Endometrium (tissue), 2 donors: ENCODE measurements around the gene GFER.
"Not testable (repeated sequence)": the region's sequence is repeated elsewhere in the genome, so short reads cannot be mapped to it uniquely, and the experiment has no call there.

Experiments
- FAIRE-seq: peaks from 2 replicates; lab custom pipeline; 2012; peaks lifted over from hg19 to GRCh38; lab: Jason Lieb, UNC
- donor health status: control.
- donor health status: control.

GFER gene

DNA sequence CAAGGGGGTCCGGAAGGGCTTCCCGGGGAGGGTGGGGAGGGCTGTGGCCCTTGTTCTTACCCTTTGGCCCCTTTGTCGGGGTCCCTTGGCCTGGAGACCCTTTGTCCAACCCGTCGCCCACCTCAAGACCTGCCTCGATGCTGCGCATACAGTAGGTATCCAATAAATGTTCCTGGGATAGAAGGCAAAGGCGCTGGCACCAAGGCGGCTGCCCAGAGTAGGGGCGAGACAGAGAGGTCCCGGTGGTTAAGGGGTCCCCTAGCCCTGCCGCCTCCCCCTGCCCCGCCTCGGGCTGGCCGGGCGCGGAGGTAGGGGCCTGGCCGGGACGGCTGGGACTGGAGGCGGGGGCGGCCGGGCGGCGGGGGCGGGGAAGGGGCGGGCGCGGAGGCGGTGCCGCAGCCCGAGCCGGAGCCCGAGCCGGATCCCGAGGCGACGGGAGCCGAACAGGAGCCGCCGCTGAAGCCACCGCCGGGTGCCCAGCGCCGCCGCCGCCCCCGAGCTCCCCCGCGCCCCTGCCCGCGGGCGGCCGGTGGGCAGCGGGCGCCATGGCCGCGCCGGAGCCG is 42.5 kb downstream of the GFER start, which contains the start of gene NHERF2:
NHERF2 (plus strand) TSS at position 442 of the 563 bp plus-strand sequence; CDS start at position 546, 104 bp downstream.
- FAIRE-seq, result no peak

DNA sequence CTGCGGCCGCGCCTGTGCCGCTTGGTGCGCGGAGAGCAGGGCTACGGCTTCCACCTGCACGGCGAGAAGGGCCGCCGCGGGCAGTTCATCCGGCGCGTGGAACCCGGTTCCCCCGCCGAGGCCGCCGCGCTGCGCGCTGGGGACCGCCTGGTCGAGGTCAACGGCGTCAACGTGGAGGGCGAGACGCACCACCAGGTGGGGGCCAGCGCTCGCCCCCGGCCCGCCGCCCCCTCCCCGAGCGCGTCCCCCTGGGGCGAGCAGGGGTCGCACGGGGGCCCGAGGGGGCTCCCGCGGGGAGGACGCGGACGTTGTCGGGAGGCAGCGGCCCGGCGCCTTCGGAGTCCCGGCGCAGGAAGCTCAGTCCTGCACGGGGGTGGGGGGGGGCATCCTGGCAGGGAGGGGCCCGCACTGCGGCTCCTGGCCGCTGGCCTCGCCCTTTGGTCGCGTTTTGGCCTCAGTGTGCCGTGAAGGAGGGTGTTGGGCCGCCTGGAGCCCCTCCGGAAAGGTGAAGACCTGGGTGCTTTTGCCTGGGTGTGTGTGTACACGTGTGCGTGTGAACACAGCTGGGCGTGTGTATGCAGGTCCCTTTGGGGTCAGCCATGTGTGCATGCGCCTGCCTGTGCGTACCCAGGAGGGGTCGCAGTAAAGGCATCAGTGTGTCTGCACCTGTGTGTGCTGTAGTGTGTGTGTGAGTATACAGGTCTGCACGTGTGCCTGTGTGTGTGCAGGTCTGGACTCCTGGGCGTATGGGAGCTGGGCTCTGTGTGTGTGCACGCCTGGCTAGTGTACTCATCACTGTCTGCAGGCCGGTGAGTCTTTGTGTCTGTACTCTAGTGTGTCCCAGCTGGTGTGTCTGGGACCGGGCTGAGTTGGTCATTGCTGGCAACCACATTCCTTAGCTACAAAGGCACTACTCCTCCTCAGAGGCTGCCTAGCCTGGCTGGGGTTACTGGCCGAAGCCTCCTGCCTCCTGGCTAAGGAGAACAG is 43.3 kb downstream of the GFER start:
- FAIRE-seq, result no peak

DNA sequence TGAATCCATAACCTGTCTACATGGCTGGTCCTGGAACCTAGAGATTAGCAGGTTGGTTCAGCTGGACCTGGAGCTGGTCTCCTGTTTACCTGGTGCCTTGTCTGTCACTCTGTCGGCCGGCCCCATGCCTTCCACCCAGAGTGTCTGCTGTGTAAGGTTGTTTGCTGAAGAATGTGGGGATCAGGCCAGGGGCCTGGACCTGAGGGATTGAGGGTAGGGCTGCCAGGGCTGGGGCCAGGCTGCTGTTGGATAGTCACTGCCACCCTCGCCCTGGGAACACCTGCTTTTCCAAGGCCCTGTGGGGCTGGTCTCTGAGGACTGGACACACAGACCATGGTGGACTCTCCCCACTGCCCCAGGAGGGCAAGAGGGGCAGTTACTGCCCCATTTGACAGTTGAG is 44.2 kb downstream of the GFER start:
- no peak for FAIRE-seq

DNA sequence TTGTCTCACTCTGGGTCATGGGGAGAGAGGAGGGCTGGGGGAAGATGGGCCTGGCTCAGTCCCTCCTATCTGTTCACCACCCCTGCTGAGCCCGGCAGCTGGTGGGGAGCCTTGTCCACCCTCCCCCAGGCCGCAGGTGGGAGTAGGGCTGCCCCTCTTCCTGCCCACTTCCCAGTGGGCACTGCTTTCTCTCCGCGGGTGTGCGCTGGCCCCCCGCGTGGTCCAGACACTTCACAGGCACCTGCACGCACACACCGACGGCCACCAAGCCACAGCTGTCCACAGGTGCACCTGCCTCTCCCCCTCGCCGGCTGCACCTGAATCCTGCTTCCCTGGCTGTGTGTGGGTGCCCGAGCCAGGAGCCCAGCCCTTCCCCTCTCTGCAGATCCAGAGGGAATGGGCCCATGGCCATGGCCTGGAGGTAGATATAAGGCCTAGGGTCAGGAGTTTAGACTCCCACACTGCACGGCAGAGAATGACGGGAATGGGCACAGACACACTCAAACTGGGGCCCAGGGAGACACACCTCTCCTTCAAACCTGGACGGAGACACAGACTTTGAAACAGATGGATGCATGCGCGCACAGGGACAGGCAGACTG is 44.7 kb downstream of the GFER start:
- no peak for FAIRE-seq

DNA sequence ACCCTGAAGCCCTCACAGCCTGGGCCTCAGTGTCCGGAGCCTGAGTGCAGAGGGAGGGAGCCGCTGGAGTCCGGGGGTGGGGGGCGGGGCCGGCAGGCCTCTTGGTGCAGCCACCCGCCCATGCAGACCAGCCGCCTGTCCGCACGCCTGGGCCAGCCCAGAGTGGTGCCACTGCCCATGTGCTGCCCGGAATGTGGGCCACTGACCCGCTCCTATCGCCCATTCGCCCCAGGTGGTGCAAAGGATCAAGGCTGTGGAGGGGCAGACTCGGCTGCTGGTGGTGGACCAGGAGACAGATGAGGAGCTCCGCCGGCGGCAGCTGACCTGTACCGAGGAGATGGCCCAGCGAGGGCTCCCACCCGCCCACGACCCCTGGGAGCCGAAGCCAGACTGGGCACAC is 45.4 kb downstream of the GFER start:
- no peak for FAIRE-seq

DNA sequence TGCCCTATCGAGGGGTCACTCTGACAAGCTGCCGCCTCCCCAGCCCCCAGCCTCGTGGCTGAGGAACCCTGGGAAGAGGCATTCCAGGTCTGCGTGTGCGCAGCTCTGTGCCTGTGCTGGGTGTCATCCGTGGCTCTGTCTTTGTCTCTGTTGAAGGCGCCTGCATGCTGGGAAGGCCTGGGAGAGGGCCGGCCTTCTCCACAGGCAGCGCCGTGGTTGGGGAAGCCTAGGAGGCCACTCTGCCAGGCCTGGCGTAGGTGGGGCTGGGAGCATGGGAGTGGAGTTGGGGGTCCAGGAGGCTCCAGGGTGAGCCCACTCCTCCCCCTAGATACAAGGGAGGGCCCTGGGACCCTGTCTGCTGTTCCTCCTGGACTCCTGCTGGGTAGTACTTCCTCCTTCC is 46.0 kb downstream of the GFER start:
- no peak for FAIRE-seq

DNA sequence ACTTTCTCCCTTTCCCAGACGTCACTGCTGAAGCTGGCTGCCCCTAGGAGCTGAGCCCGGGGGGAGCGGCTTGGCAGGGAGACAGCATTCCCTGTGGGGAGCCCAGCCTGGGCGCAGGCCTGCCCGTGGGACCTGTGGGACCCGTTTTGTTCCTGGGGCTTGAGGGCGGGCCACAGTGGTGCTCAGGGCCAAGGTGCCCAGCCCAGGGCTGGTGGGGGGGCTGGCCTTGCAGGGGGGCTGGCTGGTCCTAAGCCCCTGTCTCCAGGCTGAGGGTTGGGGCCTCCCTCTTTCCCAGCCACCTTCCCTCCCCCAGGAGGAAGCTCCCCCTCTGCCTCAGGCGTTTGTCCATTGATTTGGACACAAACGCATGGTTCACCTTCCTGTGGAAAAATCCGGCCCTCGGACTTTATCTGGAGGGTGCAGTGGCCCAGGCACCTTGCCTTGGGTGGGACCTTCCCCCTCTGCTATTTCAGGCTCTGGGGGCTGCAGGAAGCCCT is 47.1 kb downstream of the GFER start:
- FAIRE-seq, result no peak

DNA sequence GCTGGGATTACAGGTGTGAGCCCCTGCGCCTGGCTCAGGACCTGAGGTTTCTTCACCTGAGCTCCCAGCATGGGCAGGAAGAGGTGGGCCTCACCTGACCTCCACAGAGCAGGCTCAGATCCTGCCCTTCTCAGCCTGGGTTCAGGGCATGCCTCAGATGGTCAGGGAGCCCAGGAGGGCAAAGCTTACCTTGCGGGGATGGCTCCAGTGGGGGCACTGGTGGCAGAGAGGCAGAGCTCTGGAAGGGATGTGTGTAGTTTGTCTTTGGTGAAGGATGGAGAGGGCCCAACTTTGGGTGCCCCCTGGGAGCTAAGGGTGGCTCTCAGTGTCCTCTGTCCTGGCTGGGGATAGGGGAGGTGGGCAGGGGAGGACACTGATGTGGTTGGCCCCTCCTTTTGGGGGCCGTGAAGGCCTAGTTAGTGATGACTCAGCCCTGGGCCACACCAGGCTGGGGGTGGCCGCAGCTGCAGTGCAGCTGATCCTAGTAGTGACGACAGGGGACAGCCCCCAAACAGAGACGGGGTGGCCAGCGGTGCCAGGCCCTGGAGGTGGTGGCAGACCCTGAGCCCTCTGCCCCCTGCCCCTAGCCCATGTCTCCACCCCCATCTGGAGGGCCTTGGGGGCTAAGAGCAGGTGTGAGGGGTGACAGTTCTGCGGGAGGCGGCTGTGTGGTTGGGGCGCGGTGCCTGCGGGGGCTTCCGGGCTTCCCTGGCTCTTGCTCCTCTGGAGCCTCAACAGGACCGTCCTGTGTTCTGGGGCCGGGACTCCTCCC is 48.5 kb downstream of the GFER start:
- FAIRE-seq, result no peak

DNA sequence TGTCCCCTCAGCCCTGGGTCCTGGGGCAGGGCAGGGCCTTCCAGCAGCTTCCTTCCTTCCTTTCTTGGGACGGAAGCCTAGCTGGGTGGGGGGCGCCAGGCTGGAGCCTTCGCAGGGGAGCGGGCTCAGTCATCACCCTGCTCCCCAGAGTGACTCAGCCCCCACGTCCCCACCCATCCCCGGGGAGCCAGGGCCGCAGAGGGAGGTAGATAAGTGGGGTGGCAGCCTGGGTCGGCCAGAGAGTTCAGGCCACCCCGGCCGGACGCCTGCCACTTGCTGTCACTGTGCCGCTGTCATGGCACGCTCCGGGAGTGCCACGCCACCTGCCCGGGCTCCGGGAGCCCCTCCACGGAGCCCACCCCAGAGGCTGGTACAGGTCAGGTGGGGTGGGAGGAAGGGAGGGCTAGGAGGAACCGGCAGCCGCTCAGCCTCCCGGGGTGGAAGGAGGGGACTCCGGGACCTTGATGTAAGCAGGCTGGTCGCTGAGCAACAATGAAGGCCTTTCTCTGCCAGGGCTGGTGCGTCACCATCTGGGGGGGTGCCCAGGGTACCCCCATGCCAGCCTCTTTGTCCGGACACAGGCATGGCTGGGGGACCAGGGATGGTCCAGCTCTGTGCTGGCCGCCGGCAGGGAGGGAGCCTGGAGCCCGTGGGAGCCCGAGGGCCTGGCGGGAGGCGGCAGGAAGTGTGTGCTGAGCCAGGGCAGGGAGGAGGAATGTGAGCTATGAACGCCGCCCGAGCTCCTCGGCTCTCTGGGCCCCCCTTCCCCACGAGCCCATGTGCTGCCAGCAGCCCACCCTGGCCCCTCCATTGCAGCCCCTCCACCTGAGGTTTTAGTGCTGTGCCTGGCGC is 49.3 kb downstream of the GFER start:
- FAIRE-seq, result no peak

DNA sequence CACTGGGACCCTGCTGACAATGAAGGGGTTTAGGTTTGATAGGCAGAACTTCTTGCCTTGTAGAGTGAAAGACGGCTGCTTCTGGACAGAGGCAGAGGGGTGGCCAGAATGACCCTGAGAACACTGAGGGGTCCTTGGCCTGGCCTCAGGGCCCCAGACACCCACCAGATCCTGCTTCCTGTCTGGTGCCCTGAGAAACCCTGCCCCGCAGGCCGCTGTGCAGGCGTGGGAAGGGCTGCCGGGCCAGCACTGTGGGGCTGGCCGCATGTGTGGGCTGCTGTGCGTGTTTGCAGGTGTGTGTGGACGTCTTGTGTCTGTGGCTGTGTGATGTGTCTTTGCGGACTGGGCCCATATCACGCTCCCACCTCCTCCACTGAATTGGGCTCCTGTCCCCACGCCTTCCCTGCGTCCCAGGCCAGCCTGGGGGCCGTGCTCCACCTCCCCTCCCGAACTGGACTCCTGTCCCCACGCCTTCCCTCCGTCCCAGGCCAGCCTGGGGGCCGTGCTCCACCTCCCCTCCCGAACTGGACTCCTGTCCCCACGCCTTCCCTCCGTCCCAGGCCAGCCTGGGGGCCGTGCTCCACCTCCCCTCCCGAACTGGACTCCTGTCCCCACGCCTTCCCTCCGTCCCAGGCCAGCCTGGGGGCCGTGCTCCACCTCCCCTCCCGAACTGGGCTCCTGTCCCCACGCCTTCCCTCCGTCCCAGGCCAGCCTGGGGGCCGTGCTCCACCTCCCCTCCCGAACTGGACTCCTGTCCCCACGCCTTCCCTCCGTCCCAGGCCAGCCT is 50.1 kb downstream of the GFER start:
- not testable (repeated sequence) for FAIRE-seq

DNA sequence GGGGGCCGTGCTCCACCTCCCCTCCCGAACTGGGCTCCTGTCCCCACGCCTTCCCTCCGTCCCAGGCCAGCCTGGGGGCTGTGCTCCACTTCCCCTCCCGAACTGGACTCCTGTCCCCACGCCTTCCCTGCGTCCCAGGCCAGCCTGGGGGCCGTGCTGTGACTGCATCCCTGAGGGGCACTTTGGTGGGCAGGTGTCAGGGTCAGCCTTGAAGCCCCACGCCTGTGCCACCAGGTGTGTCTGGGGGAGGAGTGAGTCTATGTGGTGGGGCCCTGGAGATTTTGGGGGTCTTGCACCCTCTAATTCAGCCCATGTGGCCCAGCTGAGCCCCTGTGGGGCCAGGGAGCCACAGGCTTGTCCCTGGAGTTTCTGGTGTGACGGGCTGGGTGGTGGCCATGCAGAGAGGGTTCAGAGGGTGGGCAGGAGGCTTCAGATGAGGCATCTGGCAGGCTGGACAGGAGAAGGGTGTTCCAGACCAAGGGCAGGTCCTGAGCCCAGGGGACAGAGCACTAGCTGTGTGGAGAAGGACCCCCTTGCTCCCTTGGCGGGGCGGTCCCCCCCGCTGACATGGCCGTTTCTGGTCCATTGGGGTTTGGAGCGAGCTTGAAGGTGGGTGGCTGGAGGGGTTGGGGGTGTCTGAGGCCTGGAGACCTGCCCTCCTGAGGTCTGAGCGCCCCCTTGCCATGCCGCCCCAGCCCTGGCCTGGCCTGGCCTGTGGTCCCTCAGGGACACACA is 50.9 kb downstream of the GFER start:
- no peak for FAIRE-seq

DNA sequence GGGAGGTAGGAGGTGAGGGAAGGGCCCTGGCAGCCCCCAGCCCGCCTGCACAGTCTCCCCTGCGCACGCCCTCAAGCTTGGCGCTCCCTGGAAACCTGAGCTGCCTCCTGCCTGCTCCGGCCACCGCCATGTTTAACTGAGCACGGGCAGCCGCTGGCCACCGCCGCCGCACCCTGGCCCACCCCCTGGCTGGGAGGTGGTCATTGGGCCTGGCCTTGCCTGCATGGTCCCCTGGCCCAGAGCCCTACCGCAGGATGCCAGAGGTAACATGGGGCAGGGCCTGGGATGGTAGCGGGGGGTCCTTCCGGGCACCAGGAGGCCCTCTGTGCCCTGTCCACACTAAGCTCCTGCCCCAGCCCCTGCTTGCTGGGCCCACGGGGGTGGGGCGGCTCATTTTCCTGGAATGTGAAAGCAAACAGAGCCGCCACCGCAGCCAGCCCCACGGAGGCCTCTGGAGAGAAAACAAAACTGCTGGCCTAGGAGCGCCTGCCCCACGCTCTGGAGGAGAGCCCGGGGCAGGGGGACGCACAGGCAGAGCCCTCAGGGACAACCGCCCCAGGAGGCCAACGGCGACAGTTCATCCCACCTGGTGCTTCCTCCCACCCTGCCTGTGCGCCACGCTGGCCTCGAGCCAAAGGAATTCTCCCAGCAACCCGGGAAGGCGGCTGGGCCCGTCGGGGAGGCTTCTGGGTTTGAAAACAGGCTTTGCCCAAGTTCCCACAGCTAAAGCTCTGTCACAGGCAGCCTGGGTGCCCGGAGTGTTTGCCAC is 51.6 kb downstream of the GFER start:
- FAIRE-seq, result no peak

DNA sequence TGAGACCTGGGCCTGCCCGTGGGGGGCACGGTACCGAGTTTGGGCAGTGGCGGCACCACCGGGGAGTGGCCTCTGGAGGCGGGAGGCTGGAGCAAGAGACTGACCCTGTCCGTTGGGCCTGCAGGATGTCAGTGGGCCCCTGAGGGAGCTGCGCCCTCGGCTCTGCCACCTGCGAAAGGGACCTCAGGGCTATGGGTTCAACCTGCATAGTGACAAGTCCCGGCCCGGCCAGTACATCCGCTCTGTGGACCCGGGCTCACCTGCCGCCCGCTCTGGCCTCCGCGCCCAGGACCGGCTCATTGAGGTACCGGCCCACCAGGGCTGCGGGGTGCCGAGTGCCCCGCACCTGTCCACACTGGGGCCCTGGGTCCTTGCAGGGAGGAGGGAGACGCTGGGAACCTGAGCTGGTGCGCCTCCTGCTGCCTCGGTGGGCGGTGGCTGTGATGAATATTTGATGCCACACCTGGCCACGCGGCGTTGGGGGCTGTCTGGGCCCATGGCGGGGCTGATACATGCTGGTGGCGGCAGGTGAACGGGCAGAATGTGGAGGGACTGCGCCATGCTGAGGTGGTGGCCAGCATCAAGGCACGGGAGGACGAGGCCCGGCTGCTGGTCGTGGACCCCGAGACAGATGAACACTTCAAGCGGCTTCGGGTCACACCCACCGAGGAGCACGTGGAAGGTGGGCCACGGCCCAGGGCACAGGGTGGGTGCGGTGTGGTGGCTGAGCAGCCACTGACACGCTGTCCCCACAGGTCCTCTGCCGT is 52.4 kb downstream of the GFER start:
- no peak for FAIRE-seq

DNA sequence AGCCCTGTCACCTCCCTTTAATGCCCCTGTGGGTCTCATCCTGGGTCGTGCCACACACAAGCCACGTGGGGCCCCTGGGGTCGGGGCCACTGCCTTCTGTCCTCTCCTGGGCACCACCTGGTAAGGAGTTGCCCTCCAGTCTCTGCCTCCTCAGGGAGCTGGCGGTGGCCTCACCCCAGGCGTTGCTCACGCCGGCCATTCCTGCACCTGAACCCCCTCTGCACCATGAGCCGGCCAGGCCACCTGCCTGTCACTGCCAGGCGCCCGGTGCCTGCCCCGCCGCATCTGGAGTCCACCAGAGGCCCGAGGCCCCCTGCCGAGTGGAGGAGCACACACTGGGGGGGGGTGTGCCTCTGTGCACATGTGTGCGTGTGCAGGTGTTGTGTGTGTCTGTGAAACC is 53.1 kb downstream of the GFER start:
- no peak for FAIRE-seq
